A673 (cell line): ENCODE results near the gene KCNQ4. TPM values are rescaled to one million over a fixed set of nuclear protein-coding genes. Genes with fewer than 3 reads are reported as not detected.

Experiments used
- BruUV-seq: library from RNA; stranded (reverse); fragments of 400-500 nt; replicated peaks from 2 replicates; lab custom pipeline; 2021; lab: Mats Ljungman, UMichigan
- CTCF ChIA-PET: fragments of 300-600 bp; sonication (Branson Sonifier 250); formaldehyde crosslinking; loops from one replicate; lab custom pipeline; 2022; ENCODE audit warnings: antibody characterized with exemption; lab: Charles Lee
- POLR2A ChIA-PET: fragments of 300-600 bp; sonication (Branson Sonifier 250); formaldehyde crosslinking; loops from one replicate; lab custom pipeline; 2022; ENCODE audit warnings: antibody characterized with exemption; ENCODE audit not compliant: low non-redundant PET; lab: Charles Lee
- DNase-seq: peaks from one replicate; pipeline ENCODE4 v3.0.0-alpha.2; 2015; ENCODE audit warnings: low spot score
- H3K27ac ChIP-seq: fragments of 200-600 bp; sonication (generic); 2 replicates; pipeline ENCODE4 v1.5.1; 2016; ENCODE audit warnings: mixed run types, low read depth, mild to moderate bottlenecking, mixed read lengths, antibody characterized with exemption, low read length; ENCODE audit not compliant: poor library complexity, severe bottlenecking
- H3K27me3 ChIP-seq: fragments of 200-600 bp; sonication (generic); replicated peaks from 2 replicates; pipeline ENCODE4 v1.6.1; 2017; ENCODE audit warnings: mixed run types, low read depth, mild to moderate bottlenecking, mixed read lengths, antibody characterized with exemption, low read length; ENCODE audit not compliant: insufficient read depth, poor library complexity
- H3K36me3 ChIP-seq: fragments of 200-600 bp; sonication (generic); 2 replicates; pipeline ENCODE4 v1.6.1; 2016; ENCODE audit warnings: mixed run types, mild to moderate bottlenecking, mixed read lengths, antibody characterized with exemption, low read length; ENCODE audit not compliant: insufficient read depth, poor library complexity, severe bottlenecking
- H3K4me1 ChIP-seq: fragments of 200-600 bp; sonication (generic); 2 replicates; pipeline ENCODE4 v1.6.1; 2017; ENCODE audit warnings: mixed run types, mild to moderate bottlenecking, mixed read lengths, antibody characterized with exemption, low read length; ENCODE audit not compliant: insufficient read depth, poor library complexity, severe bottlenecking
- H3K4me3 ChIP-seq: fragments of 200-600 bp; sonication (generic); 2 replicates; pipeline ENCODE4 v1.5.1; 2016; ENCODE audit warnings: low read depth, mixed run types, mild to moderate bottlenecking, mixed read lengths, low read length; ENCODE audit not compliant: poor library complexity, severe bottlenecking
- H3K9me3 ChIP-seq: fragments of 200-600 bp; sonication (generic); 2 replicates; pipeline ENCODE4 v1.6.1; 2016; ENCODE audit warnings: mixed run types, low read depth, mild to moderate bottlenecking, mixed read lengths, antibody characterized with exemption, low read length; ENCODE audit not compliant: poor library complexity, severe bottlenecking
- CTCF ChIP-seq: fragments of 300-800, 200-600 bp; sonication (generic); conservative IDR thresholded peaks from 2 replicates; pipeline ENCODE4 v1.5.1; 2017; ENCODE audit warnings: low read depth, mild to moderate bottlenecking, antibody characterized with exemption, low read length, moderate library complexity, mixed read lengths
- EZH2 ChIP-seq: fragments of 200-600 bp; sonication (generic); IDR thresholded peaks from 2 replicates; pipeline ENCODE4 v1.6.1; 2017; ENCODE audit warnings: borderline replicate concordance, low read depth, mild to moderate bottlenecking, mixed read lengths, antibody characterized with exemption, low read length; ENCODE audit not compliant: poor library complexity, severe bottlenecking
- intact Hi-C: fragments of 100-400 bp; cut with micrococcal nuclease; formaldehyde crosslinking; loops from one replicate; pipeline ENCODE4 v1.10.0; 2022; ENCODE audit not compliant: unreplicated experiment
- total RNA-seq: library from RNA; stranded (reverse); gene quantifications from 2 replicates; pipeline ENCODE4 v1.2.3, GENCODE V29; 2021

KCNQ4 gene
- total RNA-seq, 1 experiment from 2014 or later = 0.62 TPM

- H3K4me1 ChIP-seq = no peaks in the 10 kb centered on the region
- H3K36me3 ChIP-seq = no peaks in the 10 kb centered on the region
- intact Hi-C loops = no loop called here
- H3K4me3 ChIP-seq = no peak overlapping the region
- CTCF ChIA-PET = no interaction called here
- no TSS peak for BruUV-seq
- POLR2A ChIA-PET = no interaction called here
- TF ChIP-seq CTCF (peak; percentile 60), EZH2 (no peak)
- no peaks in the 10 kb centered on the region for H3K27me3 ChIP-seq
- H3K9me3 ChIP-seq = no peaks in the 10 kb centered on the region
- H3K27ac ChIP-seq = no peak overlapping the region
- DNase-seq = peak; percentile 46
Observed at GRCh38 chr1:40855513-40855912, 71.9 kb downstream of the KCNQ4 start.

GRCh38 chr1:40856116-40856515, 72.5 kb downstream of the KCNQ4 start:
- no TSS peak for BruUV-seq
- no peak for TF ChIP-seq EZH2
- TF ChIP-seq CTCF = no peak
- Histone ChIP-seq H3K27me3 (peaks cover 2% of the 10 kb centered on the region), H3K4me1 (no peaks in the 10 kb centered on the region), H3K27ac (no peak overlapping the region), H3K36me3 (no peaks in the 10 kb centered on the region), H3K9me3 (no peaks in the 10 kb centered on the region), H3K4me3 (no peak overlapping the region)
- DNase-seq = no peak
- POLR2A ChIA-PET = no interaction called here
- intact Hi-C loops = no loop called here
- CTCF ChIA-PET = no interaction called here

GRCh38 chr1:40856656-40857302, 73.2 kb downstream of the KCNQ4 start:
- intact Hi-C loops = no loop called here
- H3K36me3 ChIP-seq = no peaks in the 10 kb centered on the region
- H3K27ac ChIP-seq = no peak overlapping the region
- H3K4me1 ChIP-seq = no peaks in the 10 kb centered on the region
- H3K4me3 ChIP-seq = no peak overlapping the region
- no TSS peak for BruUV-seq
- CTCF ChIA-PET = no interaction called here
- DNase-seq = no peak
- H3K27me3 ChIP-seq = peaks cover 6% of the 10 kb centered on the region
- POLR2A ChIA-PET = no interaction called here
- TF ChIP-seq CTCF (no peak), EZH2 (no peak)
- no peaks in the 10 kb centered on the region for H3K9me3 ChIP-seq
